PC-3 (cell line): ENCODE measurements around the gene ISG20L2.

ENCODE experiments used
- EZH2 ChIP-seq: fragments of 300-600 bp; sonication (generic); IDR thresholded peaks from one replicate; pipeline ENCODE4 v1.6.1; 2017; ENCODE audit warnings: antibody characterized with exemption, mild to moderate bottlenecking, low read length; ENCODE audit not compliant: unreplicated experiment
- TF ChIP-seq, protein P1 (sequence below): fragments of 300-600 bp; sonication (generic); conservative IDR thresholded peaks from 2 replicates; pipeline ENCODE4 v1.5.1; 2017; ENCODE audit warnings: antibody characterized with exemption, low read depth, mild to moderate bottlenecking, low read length

- TF ChIP-seq, protein P1, sequence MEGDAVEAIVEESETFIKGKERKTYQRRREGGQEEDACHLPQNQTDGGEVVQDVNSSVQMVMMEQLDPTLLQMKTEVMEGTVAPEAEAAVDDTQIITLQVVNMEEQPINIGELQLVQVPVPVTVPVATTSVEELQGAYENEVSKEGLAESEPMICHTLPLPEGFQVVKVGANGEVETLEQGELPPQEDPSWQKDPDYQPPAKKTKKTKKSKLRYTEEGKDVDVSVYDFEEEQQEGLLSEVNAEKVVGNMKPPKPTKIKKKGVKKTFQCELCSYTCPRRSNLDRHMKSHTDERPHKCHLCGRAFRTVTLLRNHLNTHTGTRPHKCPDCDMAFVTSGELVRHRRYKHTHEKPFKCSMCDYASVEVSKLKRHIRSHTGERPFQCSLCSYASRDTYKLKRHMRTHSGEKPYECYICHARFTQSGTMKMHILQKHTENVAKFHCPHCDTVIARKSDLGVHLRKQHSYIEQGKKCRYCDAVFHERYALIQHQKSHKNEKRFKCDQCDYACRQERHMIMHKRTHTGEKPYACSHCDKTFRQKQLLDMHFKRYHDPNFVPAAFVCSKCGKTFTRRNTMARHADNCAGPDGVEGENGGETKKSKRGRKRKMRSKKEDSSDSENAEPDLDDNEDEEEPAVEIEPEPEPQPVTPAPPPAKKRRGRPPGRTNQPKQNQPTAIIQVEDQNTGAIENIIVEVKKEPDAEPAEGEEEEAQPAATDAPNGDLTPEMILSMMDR, result peak; percentile 88
- TF ChIP-seq EZH2, result no peak
These were observed 39.3 kb downstream of the ISG20L2 start for GRCh38 chr1:156689035-156689952.
